ENCODE measurements around the gene TXK.

Gene TXK

GRCh38 chr4:48021100-48021499 is 113.0 kb downstream of the TXK start:
- DNase-seq (no peak), ATAC-seq (peak; percentile 24)

GRCh38 chr4:48018112-48018511 is 115.9 kb downstream of the TXK start:
- ATAC-seq (no peak), DNase-seq (no peak)

GRCh38 chr4:48017108-48017571 is 116.9 kb downstream of the TXK start:
- ATAC-seq = peak; percentile 65
- peak; percentile 74 for DNase-seq

Measured in stimulated activated naive CD8-positive, alpha-beta T cell treated with anti-CD3 and anti-CD28 coated beads, Interleukin-15, Interleukin-2, amounts not matched to agents 100 U/mL and 50 U/mL, for 24 hours (primary cell).